ACC112 (cell line): ENCODE measurements around the gene CCDC83.

Experiments
- H2AFZ ChIP-seq: fragments of 200-600 bp; sonication (generic); one replicate; pipeline ENCODE4 v1.6.0; 2017; ENCODE audit warnings: antibody characterized with exemption, low read length; ENCODE audit not compliant: unreplicated experiment
- H3K27ac ChIP-seq: fragments of 200-600 bp; sonication (generic); 2 replicates; pipeline ENCODE4 v1.5.1; 2014; ENCODE audit warnings: low read depth, mild to moderate bottlenecking, antibody characterized with exemption, low read length, moderate library complexity
- H3K27me3 ChIP-seq: fragments of 200-600 bp; sonication (generic); 2 replicates; pipeline ENCODE4 v1.6.1; 2014; ENCODE audit warnings: mild to moderate bottlenecking, antibody characterized with exemption, low read length, moderate library complexity, mixed read lengths; ENCODE audit not compliant: insufficient read depth
- H3K36me3 ChIP-seq: fragments of 200-600 bp; sonication (generic); 2 replicates; pipeline ENCODE4 v1.6.1; 2016; ENCODE audit warnings: mild to moderate bottlenecking, antibody characterized with exemption, low read length, moderate library complexity, mixed read lengths; ENCODE audit not compliant: insufficient read depth
- H3K4me1 ChIP-seq: fragments of 200-600 bp; sonication (generic); one replicate; pipeline ENCODE4 v1.6.1; 2016; ENCODE audit warnings: low read length, mixed read lengths; ENCODE audit not compliant: insufficient read depth, unreplicated experiment, control insufficient read depth
- H3K4me3 ChIP-seq: fragments of 200-600 bp; sonication (generic); 2 replicates; pipeline ENCODE4 v1.5.1; 2014; ENCODE audit warnings: mild to moderate bottlenecking, low read depth, low read length
- H3K79me2 ChIP-seq: fragments of 200-600 bp; sonication (generic); one replicate; pipeline ENCODE4 v1.6.0; 2016; ENCODE audit warnings: low read length; ENCODE audit not compliant: control insufficient read depth, unreplicated experiment, insufficient read depth

Gene CCDC83

GRCh38 chr11:85886089-85887056 is 31.2 kb downstream of the CCDC83 start:
- Histone ChIP-seq H3K4me3 (no peak overlapping the region), H3K79me2 (no peaks in the 10 kb centered on the region), H3K27ac (no peak overlapping the region), H3K4me1 (peaks cover 16% of the 10 kb centered on the region), H3K36me3 (no peaks in the 10 kb centered on the region), H3K27me3 (no peaks in the 10 kb centered on the region), H2AFZ (no peak overlapping the region)

- no peaks in the 10 kb centered on the region for H3K36me3 ChIP-seq
- H3K27me3 ChIP-seq, result no peaks in the 10 kb centered on the region
- no peaks in the 10 kb centered on the region for H3K79me2 ChIP-seq
- H2AFZ ChIP-seq, result no peak overlapping the region
- no peak overlapping the region for H3K27ac ChIP-seq
- no peak overlapping the region for H3K4me3 ChIP-seq
- peaks cover 15% of the 10 kb centered on the region for H3K4me1 ChIP-seq
Measured at GRCh38 chr11:85889108-85889507, 33.9 kb downstream of the CCDC83 start.

GRCh38 chr11:85889676-85890579 is 34.7 kb downstream of the CCDC83 start:
- Histone ChIP-seq H3K27ac (no peak overlapping the region), H3K4me3 (no peak overlapping the region), H3K27me3 (no peaks in the 10 kb centered on the region), H3K36me3 (no peaks in the 10 kb centered on the region), H2AFZ (no peak overlapping the region), H3K4me1 (peaks cover 9% of the 10 kb centered on the region), H3K79me2 (no peaks in the 10 kb centered on the region)

- peaks cover 9% of the 10 kb centered on the region for H3K4me1 ChIP-seq
- H3K4me3 ChIP-seq, result no peak overlapping the region
- H3K79me2 ChIP-seq, result no peaks in the 10 kb centered on the region
- no peak overlapping the region for H3K27ac ChIP-seq
- H2AFZ ChIP-seq, result no peak overlapping the region
- no peaks in the 10 kb centered on the region for H3K27me3 ChIP-seq
- H3K36me3 ChIP-seq, result no peaks in the 10 kb centered on the region
Measured at GRCh38 chr11:85893395-85893794, 38.2 kb downstream of the CCDC83 start.

- no peak overlapping the region for H2AFZ ChIP-seq
- H3K4me3 ChIP-seq, result no peak overlapping the region
- no peak overlapping the region for H3K27ac ChIP-seq
- no peaks in the 10 kb centered on the region for H3K27me3 ChIP-seq
- no peaks in the 10 kb centered on the region for H3K79me2 ChIP-seq
- no peaks in the 10 kb centered on the region for H3K4me1 ChIP-seq
- H3K36me3 ChIP-seq, result no peaks in the 10 kb centered on the region
Measured at GRCh38 chr11:85896876-85897275, 41.7 kb downstream of the CCDC83 start.

- no peaks in the 10 kb centered on the region for H3K4me1 ChIP-seq
- no peak overlapping the region for H2AFZ ChIP-seq
- no peaks in the 10 kb centered on the region for H3K27me3 ChIP-seq
- no peak overlapping the region for H3K27ac ChIP-seq
- no peaks in the 10 kb centered on the region for H3K36me3 ChIP-seq
- H3K4me3 ChIP-seq, result no peak overlapping the region
- no peaks in the 10 kb centered on the region for H3K79me2 ChIP-seq
Measured at GRCh38 chr11:85898456-85898855, 43.3 kb downstream of the CCDC83 start.

GRCh38 chr11:85902353-85902752 is 47.2 kb downstream of the CCDC83 start:
- H3K27ac ChIP-seq, result no peak overlapping the region
- H3K36me3 ChIP-seq, result no peaks in the 10 kb centered on the region
- no peaks in the 10 kb centered on the region for H3K27me3 ChIP-seq
- H3K4me3 ChIP-seq, result no peak overlapping the region
- no peaks in the 10 kb centered on the region for H3K79me2 ChIP-seq
- no peaks in the 10 kb centered on the region for H3K4me1 ChIP-seq
- H2AFZ ChIP-seq, result no peak overlapping the region

- Histone ChIP-seq H3K36me3 (no peaks in the 10 kb centered on the region), H3K79me2 (no peaks in the 10 kb centered on the region), H2AFZ (no peak overlapping the region), H3K27me3 (no peaks in the 10 kb centered on the region), H3K4me1 (no peaks in the 10 kb centered on the region), H3K4me3 (no peak overlapping the region), H3K27ac (no peak overlapping the region)
Measured at GRCh38 chr11:85903406-85903805, 48.2 kb downstream of the CCDC83 start.

GRCh38 chr11:85903811-85904210 is 48.6 kb downstream of the CCDC83 start:
- Histone ChIP-seq H3K36me3 (no peaks in the 10 kb centered on the region), H3K27me3 (no peaks in the 10 kb centered on the region), H3K27ac (no peak overlapping the region), H3K4me1 (no peaks in the 10 kb centered on the region), H2AFZ (no peak overlapping the region), H3K79me2 (no peaks in the 10 kb centered on the region), H3K4me3 (no peak overlapping the region)

- H3K36me3 ChIP-seq, result no peaks in the 10 kb centered on the region
- peaks cover 18% of the 10 kb centered on the region for H3K27me3 ChIP-seq
- no peak overlapping the region for H3K27ac ChIP-seq
Measured at GRCh38 chr11:85912414-85912813, 57.2 kb downstream of the CCDC83 start.

More at GRCh38 chr11:85912414-85912813, 57.2 kb downstream of the CCDC83 start:
- H3K4me1 ChIP-seq, result no peaks in the 10 kb centered on the region
- no peaks in the 10 kb centered on the region for H3K79me2 ChIP-seq
- H2AFZ ChIP-seq, result no peak overlapping the region
- H3K4me3 ChIP-seq, result no peak overlapping the region
